HG03354 (cell line): ENCODE data around the gene SIGLEC12.

ENCODE experiments used
- ATAC-seq: cut with Tn5 transposase; IDR thresholded peaks from one replicate; pipeline ENCODE4 v1.9.1; 2021; ENCODE audit warnings: mild to moderate bottlenecking; ENCODE audit not compliant: unreplicated experiment, poor library complexity, severe bottlenecking

The SIGLEC12 gene

GRCh38 chr19:51501594-51502263, at the start of gene SIGLEC12:
TSS of gene SIGLEC12 (minus strand) at chr19:51501800. CDS start at chr19:51501733, 67 bp downstream.
- ATAC-seq: no peak

- ATAC-seq: no peak
Observed at GRCh38 chr19:51550848-51551672, 49.5 kb upstream of the SIGLEC12 start.

GRCh38 chr19:51549533-51550324, 48.1 kb upstream of the SIGLEC12 start:
- no peak for ATAC-seq

GRCh38 chr19:51548891-51549305, 47.3 kb upstream of the SIGLEC12 start:
- no peak for ATAC-seq

- ATAC-seq: no peak
Observed at GRCh38 chr19:51548213-51548651, 46.6 kb upstream of the SIGLEC12 start.

- no peak for ATAC-seq
Observed at GRCh38 chr19:51547397-51548212, 46.0 kb upstream of the SIGLEC12 start.

GRCh38 chr19:51546650-51547396, 45.2 kb upstream of the SIGLEC12 start:
- ATAC-seq: no peak

- ATAC-seq: no peak
Observed at GRCh38 chr19:51546107-51546649, 44.6 kb upstream of the SIGLEC12 start.

- ATAC-seq: no peak
Observed at GRCh38 chr19:51544038-51544437, 42.4 kb upstream of the SIGLEC12 start.

- no peak for ATAC-seq
Observed at GRCh38 chr19:51542699-51543098, 41.1 kb upstream of the SIGLEC12 start.

- ATAC-seq: no peak
Observed at GRCh38 chr19:51541458-51542357, 40.1 kb upstream of the SIGLEC12 start.

GRCh38 chr19:51539821-51540366, 38.3 kb upstream of the SIGLEC12 start:
- ATAC-seq: no peak

GRCh38 chr19:51535535-51535934, 33.9 kb upstream of the SIGLEC12 start:
- ATAC-seq: no peak

- ATAC-seq: no peak
Observed at GRCh38 chr19:51531349-51532315, 30.0 kb upstream of the SIGLEC12 start, which contains the start of gene SIGLEC6. TSS of gene SIGLEC6 (minus strand) at chr19:51531670. CDS start at chr19:51531648, 22 bp downstream.

GRCh38 chr19:51530616-51531015, 29.0 kb upstream of the SIGLEC12 start:
- no peak for ATAC-seq

- no peak for ATAC-seq
Observed at GRCh38 chr19:51529301-51529700, 27.7 kb upstream of the SIGLEC12 start.
